Measurements from ENCODE around the gene NAV2.

Gene NAV2

DNA sequence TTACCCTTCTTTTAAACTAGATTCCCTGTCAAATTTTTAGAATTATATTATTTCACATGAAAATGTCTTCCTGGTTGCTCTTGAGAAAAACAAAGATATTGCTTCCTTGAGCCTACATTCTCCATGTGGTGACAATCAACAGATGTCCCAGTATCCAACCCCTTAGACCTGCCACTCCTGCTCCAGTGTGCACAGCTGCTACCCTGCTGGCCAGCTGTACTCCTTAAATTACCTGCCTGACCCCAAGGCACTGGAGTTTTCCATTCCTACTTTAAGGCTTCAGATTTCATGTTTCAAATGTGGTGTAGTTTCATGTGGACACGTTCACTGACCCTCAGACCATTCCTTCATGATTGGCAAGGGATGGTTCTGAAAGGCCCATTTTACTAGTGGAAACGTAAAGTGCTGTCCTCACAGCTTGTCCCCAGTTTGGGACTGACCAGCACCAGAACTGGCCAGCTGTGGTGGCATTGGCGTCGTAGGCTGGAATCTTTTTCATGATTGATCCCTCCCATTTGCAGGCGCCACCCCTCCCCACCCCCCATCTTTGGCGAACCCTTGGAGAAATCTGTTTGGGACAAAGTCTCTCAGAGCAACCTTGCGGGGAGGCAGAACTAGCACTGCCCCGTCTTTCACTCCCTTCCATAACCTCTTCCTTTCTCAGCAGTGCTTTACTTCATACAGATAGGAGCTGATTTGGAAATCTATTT is 324.1 kb downstream of the NAV2 start:
- FAIRE-seq (no peak), DNase-seq (ENCODE audit: extremely low spot score, insufficient read length, low read depth) (no peak)

DNA sequence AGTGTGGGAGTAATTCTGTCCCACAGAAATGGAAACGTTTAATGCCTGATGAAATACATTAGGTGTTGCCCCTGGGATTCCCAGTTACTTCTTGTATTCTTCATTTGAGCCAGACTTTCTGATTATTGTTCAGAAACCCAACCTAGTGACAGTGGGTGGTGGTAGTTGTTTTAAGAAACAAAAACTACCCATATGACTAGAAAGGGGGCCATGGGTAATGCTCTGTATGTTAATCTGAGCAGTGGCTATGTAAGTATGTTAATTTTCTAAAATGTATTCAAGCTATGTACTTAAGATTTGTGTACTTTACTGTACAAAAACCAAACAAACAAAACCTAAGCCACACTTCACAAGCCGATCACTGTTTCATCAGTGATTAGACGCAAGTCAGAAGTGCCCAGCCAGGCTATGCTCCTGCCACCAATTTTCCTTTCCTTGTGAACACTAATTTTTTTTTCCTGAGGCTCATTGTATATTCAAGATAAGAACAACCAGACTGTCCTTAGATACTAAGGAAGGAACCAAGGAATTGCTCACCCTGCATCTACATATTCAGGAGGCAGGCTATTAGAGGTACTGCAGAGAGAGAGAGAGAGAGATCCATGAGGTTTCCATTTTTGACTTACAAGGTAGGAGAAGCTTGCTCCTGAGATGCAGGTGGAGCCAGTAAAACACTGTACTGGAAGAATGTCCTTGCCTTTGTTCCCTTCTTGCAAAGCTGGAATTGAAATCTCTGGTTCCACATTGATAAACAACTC is 324.9 kb downstream of the NAV2 start:
- FAIRE-seq = no peak

DNA sequence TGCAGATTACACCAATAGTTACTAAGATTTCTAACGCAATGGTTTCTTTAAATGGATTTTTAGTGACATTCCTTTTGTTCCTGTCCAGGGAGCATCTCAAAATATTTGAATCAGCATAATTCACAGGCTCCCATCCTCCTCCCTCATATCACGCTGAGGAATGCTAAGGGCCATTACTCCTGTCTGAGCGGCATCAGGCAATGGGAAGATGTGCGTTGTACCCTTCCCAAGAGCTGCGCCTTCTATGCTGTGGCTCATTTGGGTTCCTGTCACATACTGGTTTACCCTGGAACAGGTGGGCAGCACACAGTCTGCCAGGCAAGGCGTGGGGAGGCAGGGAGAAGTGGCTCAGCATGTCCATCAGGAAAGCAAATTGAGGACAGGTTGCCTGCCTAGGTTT is 325.8 kb downstream of the NAV2 start:
- DNase-seq (ENCODE audit: extremely low spot score, insufficient read length, low read depth) = no peak
- FAIRE-seq = no peak

More for the DNA sequence above, 324.9 kb downstream of the NAV2 start:
- no peak for DNase-seq (ENCODE audit: extremely low spot score, insufficient read length, low read depth)

DNA sequence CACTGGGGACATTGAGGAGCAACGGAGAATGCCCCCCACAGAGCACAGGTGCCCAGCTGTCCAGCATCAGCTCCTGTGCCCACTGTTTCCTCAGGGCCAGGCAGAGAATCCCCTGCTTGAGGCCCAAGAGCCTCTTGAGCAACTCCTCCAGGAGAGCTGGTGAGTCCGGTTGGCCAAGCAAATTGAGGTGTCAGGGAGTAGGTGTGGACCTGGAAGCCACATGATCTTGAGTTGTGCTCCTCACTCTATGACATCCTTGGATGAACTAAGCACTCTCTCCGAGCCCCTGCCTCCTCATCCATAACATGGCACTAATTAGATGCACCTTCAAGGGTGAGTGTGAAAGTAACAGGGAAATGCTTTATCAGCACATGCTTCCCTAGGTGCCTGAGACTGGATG is 326.3 kb downstream of the NAV2 start:
- no peak for FAIRE-seq
- DNase-seq (ENCODE audit: extremely low spot score, insufficient read length, low read depth) = no peak

DNA sequence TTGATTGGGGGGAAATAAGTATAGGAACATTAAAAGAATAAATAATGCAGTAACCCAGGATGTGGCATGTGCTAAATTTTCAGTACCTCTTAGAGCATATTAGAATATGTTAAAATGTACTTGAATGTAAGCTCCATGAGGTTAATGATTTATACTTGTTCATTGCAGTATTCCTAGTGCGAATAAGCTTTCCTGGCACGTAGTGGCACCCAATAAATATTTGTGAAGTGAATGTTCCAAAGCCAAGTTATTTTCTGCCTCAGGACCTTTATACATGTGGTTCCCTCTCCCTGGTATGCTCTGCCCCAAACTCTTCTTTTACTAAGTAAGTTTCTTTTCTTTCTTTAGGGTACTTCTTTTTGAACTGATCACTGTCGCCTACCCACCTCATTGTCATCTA is 328.9 kb downstream of the NAV2 start:
- FAIRE-seq (no peak), DNase-seq (ENCODE audit: extremely low spot score, insufficient read length, low read depth) (no peak)

DNA sequence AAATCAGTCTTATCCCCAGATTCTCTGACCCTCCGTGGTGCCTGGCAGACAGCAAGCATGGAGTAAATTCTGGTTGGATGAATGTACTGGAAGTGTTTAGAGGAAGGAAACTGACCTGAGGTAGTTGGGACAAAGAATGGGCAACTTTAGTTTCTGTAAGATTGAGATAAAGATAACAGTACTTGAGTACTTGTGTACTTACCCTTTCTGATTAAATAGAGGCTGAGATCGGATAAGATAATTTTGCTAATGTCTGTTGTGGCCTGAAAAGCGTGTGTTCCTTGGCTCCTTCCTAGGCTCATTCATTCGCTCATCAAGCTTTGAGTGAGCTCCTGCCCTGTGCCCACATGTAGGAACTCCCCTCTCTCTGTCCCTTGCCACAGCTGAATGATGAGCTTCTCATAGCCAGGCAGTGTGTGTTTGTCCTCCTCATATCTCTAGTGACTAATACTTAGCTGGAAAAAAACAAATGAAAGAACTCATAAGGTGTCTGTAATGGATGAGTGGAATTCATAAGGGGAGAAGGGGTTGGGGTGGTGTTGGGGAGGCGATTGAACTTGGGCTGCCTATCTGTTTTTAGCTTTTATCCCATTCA is 329.5 kb downstream of the NAV2 start:
- FAIRE-seq (no peak), DNase-seq (ENCODE audit: extremely low spot score, insufficient read length, low read depth) (no peak)

DNA sequence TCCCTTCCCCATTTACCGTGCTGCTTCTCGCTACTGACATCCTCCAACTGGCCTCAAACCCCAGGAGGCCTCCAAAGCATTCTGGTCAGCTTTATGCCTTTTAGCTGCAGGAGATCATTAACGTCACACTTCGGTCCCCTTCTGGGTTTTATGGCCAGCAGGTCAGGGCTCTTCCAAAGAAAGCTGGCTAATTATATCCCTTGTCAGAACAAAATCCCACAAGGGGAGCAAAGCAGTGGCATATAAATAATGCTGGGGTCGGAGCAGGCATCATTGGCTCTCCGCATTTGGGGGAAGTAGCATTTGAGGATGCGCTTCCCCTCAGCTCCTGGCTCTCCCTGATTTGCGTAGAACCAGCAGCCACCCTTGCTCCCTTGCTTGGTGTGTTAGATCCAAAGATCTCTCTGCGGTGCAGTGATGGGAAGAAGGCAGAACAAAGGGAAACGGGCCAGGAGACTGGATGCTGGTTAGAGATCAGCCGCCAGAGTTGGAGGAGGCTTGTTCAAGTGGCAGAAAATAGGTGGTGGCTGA is 330.2 kb downstream of the NAV2 start:
- FAIRE-seq (no peak), DNase-seq (ENCODE audit: extremely low spot score, insufficient read length, low read depth) (no peak)

DNA sequence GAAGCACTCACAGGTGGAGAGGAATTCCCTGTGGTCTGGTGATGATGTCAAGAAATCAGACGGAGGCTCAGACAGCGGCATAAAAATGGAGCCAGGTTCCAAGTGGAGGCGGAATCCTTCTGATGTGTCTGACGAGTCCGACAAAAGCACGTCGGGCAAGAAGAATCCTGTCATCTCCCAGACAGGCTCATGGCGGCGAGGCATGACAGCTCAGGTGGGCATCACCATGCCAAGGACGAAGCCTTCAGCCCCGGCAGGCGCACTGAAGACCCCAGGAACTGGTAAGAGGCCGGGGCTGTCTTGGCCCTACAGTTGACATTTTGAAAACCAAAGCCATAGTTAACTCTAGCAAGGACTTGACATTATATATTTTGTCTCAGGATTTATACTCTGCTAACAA is 331.4 kb downstream of the NAV2 start:
- FAIRE-seq (no peak), DNase-seq (ENCODE audit: extremely low spot score, insufficient read length, low read depth) (no peak)

DNA sequence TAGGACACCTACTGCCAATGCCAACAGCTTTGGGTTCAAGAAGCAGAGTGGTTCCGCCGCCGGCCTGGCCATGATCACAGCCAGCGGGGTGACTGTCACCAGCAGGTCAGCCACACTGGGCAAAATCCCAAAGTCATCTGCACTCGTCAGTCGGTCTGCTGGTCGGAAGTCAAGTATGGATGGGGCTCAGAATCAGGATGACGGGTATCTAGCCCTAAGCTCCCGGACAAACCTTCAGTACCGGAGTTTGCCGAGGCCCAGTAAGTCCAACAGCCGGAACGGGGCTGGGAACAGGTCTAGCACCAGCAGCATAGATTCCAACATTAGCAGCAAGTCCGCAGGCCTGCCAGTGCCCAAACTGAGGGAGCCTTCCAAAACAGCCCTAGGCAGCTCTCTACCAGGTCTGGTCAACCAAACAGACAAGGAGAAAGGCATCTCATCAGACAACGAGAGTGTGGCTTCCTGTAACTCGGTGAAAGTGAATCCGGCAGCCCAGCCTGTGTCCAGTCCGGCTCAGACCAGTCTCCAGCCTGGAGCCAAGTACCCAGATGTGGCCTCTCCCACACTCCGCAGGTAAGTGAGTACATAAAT is 332.6 kb downstream of the NAV2 start:
- DNase-seq (ENCODE audit: extremely low spot score, insufficient read length, low read depth) = no peak
- FAIRE-seq = no peak

DNA sequence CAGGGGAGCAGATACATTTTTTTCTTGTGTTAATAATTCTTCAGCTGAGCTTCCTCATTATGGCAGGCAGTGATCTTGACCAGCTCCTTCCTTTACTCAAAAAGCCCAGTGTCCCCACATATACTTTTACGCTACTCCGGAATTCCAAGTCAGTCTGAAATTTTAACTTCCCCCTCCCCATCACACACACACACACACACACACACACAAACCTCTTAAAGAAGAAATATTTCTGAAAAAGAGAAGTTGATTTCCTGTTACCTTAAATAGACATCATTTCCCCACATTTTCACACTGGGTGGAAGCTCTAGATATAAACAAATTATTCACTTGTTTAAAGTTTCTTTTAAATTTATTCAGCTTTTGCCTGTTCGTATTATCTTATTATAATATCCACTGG is 333.8 kb downstream of the NAV2 start:
- DNase-seq (ENCODE audit: extremely low spot score, insufficient read length, low read depth) = no peak
- no peak for FAIRE-seq

DNA sequence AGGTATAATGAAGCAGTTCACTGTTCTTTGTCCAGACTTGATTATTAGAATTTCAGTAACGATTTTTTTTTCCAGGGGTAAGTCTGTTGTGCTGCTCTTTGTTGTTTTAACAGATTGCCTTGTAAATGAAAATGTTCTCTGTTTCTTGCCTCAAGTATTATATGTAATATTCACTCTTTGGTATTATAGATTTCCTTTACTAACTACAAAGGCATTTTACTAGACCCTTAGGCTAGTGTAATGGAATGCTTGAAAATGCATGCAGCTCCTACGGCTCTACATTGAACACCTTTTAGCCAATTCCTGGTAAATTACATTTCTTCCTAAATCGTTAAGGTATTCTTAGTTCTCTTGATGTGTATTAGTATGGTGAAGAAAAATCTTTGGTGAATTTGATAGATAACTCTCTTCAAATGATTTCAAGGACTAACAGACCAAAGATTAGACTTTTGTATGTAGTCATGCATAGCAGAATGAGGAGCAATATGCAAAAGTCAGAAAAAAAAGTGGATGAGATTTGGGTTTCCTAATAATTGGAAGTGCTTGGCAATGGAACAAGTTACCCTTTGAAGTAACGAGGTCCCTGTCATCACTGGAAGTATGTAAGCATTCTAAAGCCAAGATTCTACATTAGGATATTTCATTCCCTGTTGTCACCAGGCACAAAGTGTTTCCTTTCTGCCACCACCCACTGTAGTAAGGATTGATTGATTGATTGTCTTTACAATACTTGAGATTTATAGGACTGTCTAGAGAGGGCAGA is 334.6 kb downstream of the NAV2 start:
- no peak for FAIRE-seq
- no peak for DNase-seq (ENCODE audit: extremely low spot score, insufficient read length, low read depth)

DNA sequence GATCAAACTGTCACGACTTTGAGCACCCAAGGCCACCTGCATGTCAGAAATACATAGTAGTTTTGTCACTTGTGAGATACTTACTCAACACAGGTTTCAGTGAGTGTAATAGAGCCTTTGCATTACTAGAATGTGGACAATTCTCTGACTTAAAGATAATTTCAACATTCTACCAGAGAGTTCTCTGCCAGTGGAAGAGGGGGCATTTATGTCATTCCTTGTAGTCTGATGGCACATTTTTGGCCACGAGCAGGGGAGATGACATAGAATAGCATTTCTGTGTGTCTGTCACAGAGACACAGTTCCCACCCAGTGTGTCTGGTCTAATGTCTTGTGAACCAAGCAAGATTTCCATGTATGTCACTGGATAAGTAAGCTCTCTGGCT is 335.1 kb downstream of the NAV2 start:
- FAIRE-seq = no peak
- DNase-seq (ENCODE audit: extremely low spot score, insufficient read length, low read depth) = no peak

DNA sequence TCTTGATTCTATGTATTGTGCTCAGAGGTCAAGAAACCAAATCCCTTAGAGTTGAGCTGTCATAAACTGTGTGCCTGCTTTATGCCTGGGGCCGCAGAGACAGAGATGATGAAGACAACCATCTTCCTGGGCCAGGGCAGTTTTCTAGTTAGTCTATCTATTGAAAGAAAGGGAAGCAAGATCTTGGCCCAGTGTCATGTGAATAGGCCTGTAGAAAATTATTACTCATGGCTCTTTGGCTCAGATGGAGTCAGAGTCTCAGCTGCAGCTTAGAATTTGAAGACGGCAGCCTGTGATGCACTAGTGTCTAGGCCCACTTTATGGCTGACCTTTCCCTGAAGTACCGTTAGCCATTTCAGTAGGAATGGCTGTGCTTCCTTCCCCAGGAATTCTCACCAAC is 335.6 kb downstream of the NAV2 start:
- FAIRE-seq (no peak), DNase-seq (ENCODE audit: extremely low spot score, insufficient read length, low read depth) (no peak)

DNA sequence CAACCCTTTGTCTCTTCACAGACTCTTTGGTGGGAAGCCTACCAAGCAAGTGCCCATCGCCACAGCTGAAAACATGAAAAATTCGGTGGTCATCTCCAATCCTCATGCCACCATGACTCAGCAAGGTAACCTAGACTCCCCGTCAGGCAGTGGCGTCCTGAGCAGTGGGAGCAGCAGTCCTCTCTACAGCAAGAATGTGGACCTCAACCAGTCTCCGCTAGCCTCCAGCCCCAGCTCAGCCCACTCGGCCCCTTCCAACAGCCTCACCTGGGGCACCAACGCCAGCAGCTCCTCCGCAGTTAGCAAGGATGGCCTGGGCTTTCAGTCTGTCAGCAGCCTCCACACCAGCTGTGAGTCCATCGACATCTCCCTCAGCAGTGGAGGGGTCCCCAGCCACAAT is 336.1 kb downstream of the NAV2 start:
- FAIRE-seq (no peak), DNase-seq (ENCODE audit: extremely low spot score, insufficient read length, low read depth) (no peak)

DNA sequence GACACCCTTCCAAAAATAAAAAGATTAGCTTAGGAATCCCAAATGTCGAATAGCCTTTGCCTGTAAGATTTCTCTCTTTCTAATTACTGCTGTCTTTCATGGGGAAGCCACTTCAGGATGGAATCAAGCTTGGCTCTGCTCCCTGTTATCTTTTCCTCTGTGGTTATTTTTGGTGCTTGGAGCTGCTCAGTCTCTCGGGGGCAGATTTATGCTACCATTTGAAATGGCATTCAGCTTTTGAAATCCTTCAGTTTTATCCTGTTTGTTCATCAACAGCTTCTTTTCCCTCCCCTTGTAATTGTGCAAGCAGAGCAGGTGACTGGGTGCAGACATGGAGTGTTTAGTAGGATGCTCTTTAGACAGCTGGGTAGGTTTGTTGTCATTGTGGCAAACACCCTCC is 336.6 kb downstream of the NAV2 start:
- no peak for FAIRE-seq

DNA sequence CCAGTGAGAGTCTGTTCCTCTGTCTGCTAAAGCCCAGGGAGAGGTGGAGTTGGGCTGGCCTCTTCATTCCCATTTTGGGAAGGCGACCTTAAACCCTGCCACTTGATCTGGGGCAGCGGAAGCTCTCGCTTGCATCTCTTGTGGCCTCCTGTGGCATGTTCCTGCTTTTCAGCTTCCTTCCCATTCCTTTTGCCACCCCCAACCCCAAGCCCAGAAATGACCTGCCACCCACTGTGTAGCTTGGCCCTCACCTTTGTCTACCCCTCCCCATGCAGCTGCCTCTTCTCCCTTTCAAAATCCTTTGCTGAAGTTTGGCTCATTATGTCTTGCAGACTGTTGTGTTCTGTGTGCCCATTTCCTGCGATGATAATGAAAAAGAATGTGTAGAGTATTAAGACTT is 337.4 kb downstream of the NAV2 start:
- FAIRE-seq = no peak
- no peak for DNase-seq (ENCODE audit: extremely low spot score, insufficient read length, low read depth)

More for the DNA sequence above, 336.6 kb downstream of the NAV2 start:
- DNase-seq (ENCODE audit: extremely low spot score, insufficient read length, low read depth) = no peak

DNA sequence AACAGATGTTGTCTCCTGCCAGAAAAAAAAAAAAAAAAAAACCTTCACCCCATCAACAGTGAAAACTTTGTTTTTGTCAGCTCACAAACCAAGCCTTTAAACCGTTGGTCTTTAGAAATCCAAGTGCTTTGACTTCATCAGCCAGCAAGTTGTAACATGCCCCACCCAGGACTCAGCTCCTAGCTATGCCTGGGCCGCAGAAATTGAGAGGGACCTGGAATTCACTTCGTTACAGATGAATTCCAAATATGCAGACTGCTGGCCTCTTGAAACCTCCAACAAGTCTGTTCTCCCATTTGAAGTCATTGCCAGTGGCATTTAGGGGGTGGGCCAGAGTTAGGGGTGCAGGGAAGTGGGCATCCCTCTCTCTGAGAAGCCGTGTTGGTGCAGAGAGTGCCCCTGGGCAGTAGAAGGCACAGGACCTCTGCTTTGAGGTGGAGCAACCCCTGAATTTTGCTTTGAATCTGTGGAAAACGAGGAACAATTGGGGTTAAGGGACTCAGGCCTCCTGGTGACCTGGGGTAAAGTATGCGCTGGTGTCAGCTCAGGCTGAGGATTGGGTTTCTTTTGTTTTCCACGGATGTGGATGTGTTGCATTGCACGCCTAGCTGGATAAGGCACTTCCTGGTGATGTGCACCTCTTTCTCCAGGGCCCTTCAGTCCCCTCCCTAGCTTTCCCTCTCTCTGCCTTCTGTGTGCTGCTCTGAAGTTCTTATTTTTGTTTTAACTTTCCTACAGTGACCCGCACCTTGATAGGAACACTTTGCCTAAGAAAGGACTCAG is 338.1 kb downstream of the NAV2 start:
- no peak for FAIRE-seq

DNA sequence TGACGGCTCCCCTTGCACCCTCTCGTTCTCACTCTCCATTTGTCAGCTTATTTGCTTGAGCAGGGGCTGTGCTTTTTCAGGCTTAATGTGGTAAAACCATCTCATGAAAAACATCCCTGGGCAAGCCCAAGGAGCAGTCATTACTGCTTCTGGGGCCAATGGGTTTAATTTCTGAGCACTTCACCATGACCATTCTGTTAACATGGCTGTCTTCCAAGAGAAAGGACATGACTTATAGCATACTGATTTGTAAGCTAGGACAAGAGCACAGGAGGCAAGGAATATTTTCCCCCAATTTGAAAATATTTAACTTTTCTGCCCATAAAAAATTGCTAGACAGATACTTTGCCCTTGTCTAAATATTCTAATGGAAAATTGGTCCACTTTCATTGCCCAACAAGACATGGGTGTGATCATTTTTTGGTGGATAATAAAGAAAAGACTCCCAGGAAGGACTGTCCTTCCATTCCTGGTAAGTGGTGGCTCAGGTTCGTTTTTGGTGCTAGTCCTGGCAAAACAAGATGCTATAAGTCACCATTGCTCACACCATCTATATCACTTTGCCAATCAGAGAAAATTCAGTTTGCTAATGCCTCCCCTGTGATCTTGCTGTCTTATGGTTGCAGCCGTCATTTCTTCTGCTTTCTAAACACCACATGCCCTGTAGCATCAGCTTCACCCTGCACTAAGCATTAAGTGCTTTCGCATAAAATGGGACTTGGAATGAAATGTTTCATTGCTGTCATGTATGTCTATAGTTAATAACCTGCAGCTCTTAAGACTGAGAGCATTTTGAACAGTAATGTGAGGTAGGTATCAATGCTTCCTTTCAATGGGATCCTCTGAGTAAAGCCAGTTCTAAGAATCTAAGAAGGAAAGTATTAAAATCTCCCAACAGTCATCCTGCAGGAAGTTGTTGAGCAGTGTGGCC is 339.1 kb downstream of the NAV2 start:
- DNase-seq (ENCODE audit: extremely low spot score, insufficient read length, low read depth) (no peak), FAIRE-seq (no peak)

More for the DNA sequence above, 338.1 kb downstream of the NAV2 start:
- DNase-seq (ENCODE audit: extremely low spot score, insufficient read length, low read depth) = no peak

All from GM18507 (cell line).